Heart left ventricle (tissue), 13 donors: ENCODE results near the gene REL.
"Not testable (repeated sequence)": the region's sequence is repeated elsewhere in the genome, so short reads cannot be mapped to it uniquely, and the experiment has no call there.

ENCODE experiments used
- POLR2A ChIP-seq, 2 donors: fragments of 450-650 bp; IDR thresholded peaks; one replicate each; pipeline ENCODE4 v1.6.1; 2017; ENCODE audit warnings: antibody characterized with exemption in 2 of 2, mild to moderate bottlenecking in 2 of 2, moderate library complexity in 2 of 2
- TF ChIP-seq, protein P1 (sequence below), 12 donors: fragments of 200-600 bp; sonication (generic) in 4 of 12; IDR thresholded peaks; one replicate each; pipeline versions ENCODE4 v1.5.0 to v1.8.0; 2018 to 2022; ENCODE audit warnings: antibody characterized with exemption in 12 of 12, mild to moderate bottlenecking in 5 of 12
- donor health status: ischemic (EF 13 %, LVEDD 7.1; RV severe dilation, severe dysfunction).
- donor health status: DM: no; HTN: yes; CAD: no.
- donor health status: DM: no; HTN: no; CAD: no.
- donor health status: ischemic (EF 25% LVEDD 6.9; RV normal size, moderate dysfunction).
- donor health status: ischemic (EF 25% LVEDD 5.7; RV mildly dilated, moderate dysfunction).
- donor health status: ischemic (EF 35%, LVEDD 5.7; RV mildly dilated, moderate dysfunction).
- donor health status: nonischemic (EF 11% LVEDD 7.7; RV severe dilation, severe dysfunction).
- donor health status: DM: yes; HTN: yes; CAD: no.
- donor health status: PGD.
- donor health status: ischemic (EF 29% LVEDD 5.4; RV normal size, mild dysfunction).
- donor health status: nonischemic (EF 23%, LVEDD 6.1; RV moderate dilation, normal function).

DNA sequence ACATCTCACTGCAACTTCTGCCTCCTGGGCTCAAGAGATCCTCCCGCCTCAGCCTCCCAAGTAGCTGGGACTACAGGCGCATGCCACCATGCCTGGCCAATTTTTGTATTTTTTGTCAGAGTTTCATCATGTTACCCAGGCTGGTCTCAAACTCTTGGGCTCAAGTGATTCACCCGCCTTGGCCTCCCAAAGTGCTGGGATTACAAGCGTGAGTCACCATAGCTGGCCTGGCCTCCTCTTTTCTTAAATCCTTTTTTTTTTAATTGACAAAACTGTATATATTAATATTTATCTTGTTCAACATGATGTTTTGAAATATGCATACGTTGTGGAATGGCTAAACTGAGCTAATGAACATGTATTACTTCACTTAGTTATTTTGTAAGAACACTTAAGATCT lies 50.7 kb downstream of the REL start:
- TF ChIP-seq, protein P1, sequence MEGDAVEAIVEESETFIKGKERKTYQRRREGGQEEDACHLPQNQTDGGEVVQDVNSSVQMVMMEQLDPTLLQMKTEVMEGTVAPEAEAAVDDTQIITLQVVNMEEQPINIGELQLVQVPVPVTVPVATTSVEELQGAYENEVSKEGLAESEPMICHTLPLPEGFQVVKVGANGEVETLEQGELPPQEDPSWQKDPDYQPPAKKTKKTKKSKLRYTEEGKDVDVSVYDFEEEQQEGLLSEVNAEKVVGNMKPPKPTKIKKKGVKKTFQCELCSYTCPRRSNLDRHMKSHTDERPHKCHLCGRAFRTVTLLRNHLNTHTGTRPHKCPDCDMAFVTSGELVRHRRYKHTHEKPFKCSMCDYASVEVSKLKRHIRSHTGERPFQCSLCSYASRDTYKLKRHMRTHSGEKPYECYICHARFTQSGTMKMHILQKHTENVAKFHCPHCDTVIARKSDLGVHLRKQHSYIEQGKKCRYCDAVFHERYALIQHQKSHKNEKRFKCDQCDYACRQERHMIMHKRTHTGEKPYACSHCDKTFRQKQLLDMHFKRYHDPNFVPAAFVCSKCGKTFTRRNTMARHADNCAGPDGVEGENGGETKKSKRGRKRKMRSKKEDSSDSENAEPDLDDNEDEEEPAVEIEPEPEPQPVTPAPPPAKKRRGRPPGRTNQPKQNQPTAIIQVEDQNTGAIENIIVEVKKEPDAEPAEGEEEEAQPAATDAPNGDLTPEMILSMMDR (IDR thresholded peaks at IDR 0.05) = not testable (repeated sequence)
- TF ChIP-seq POLR2A (IDR thresholded peaks at IDR 0.05) = not testable (repeated sequence)
